Mononuclear cell (primary cell): Measurements from ENCODE around the gene PSAPL1. TPM values are rescaled to one million over a fixed set of nuclear protein-coding genes. Genes with fewer than 3 reads are reported as not detected.

Experiments used
- H3K27me3 ChIP-seq: 2 replicates; pipeline ENCODE4 v1.6.0; 2011; ENCODE audit warnings: low read length, control low read depth; ENCODE audit not compliant: insufficient read depth
- H3K4me1 ChIP-seq: 2 replicates; pipeline ENCODE4 v1.5.1; 2011; ENCODE audit warnings: mild to moderate bottlenecking, low read length, control low read depth; ENCODE audit not compliant: insufficient read depth
- H3K4me3 ChIP-seq: 2 replicates; pipeline ENCODE4 v1.5.1; 2011; ENCODE audit warnings: mild to moderate bottlenecking, low read length, moderate library complexity
- H3K9me3 ChIP-seq: 2 replicates; pipeline ENCODE4 v1.5.1; 2011; ENCODE audit warnings: low read depth, mild to moderate bottlenecking, control low read depth, low read length
- total RNA-seq: library from RNA; depleted of rRNA; stranded (reverse); fragments of >200 nt; gene quantifications from one replicate; pipeline ENCODE4 v1.2.3, GENCODE V29; 2012

The PSAPL1 gene
- total RNA-seq, 1 donor: not detected

- Histone ChIP-seq H3K9me3 (no peaks in the 10 kb centered on the region), H3K4me1 (no peaks in the 10 kb centered on the region), H3K27me3 (no peaks in the 10 kb centered on the region), H3K4me3 (no peak overlapping the region)
These were observed 42.0 kb downstream of the PSAPL1 start for GRCh38 chr4:7392438-7393421.

- Histone ChIP-seq H3K9me3 (no peaks in the 10 kb centered on the region), H3K4me3 (no peak overlapping the region), H3K4me1 (no peaks in the 10 kb centered on the region), H3K27me3 (no peaks in the 10 kb centered on the region)
These were observed 42.9 kb downstream of the PSAPL1 start for GRCh38 chr4:7391637-7392437.

- no peaks in the 10 kb centered on the region for H3K27me3 ChIP-seq
These were observed 43.7 kb downstream of the PSAPL1 start for GRCh38 chr4:7390906-7391636.

GRCh38 chr4:7390336-7390735 is 44.4 kb downstream of the PSAPL1 start:
- no peaks in the 10 kb centered on the region for H3K4me1 ChIP-seq
- no peaks in the 10 kb centered on the region for H3K27me3 ChIP-seq
- H3K9me3 ChIP-seq: no peaks in the 10 kb centered on the region
- H3K4me3 ChIP-seq: no peak overlapping the region

More at GRCh38 chr4:7390906-7391636, 43.7 kb downstream of the PSAPL1 start:
- Histone ChIP-seq H3K9me3 (no peaks in the 10 kb centered on the region), H3K4me1 (no peaks in the 10 kb centered on the region), H3K4me3 (no peak overlapping the region)

GRCh38 chr4:7389719-7390118 is 45.0 kb downstream of the PSAPL1 start:
- Histone ChIP-seq H3K27me3 (no peaks in the 10 kb centered on the region), H3K4me1 (no peaks in the 10 kb centered on the region), H3K9me3 (no peaks in the 10 kb centered on the region), H3K4me3 (no peak overlapping the region)

- Histone ChIP-seq H3K9me3 (no peaks in the 10 kb centered on the region), H3K4me1 (no peaks in the 10 kb centered on the region), H3K27me3 (no peaks in the 10 kb centered on the region), H3K4me3 (no peak overlapping the region)
These were observed 45.5 kb downstream of the PSAPL1 start for GRCh38 chr4:7389101-7389701.

GRCh38 chr4:7388627-7389026 is 46.1 kb downstream of the PSAPL1 start:
- H3K4me1 ChIP-seq: no peaks in the 10 kb centered on the region
- no peaks in the 10 kb centered on the region for H3K27me3 ChIP-seq
- H3K9me3 ChIP-seq: no peaks in the 10 kb centered on the region
- H3K4me3 ChIP-seq: no peak overlapping the region

- Histone ChIP-seq H3K4me3 (no peak overlapping the region), H3K4me1 (no peaks in the 10 kb centered on the region), H3K27me3 (no peaks in the 10 kb centered on the region), H3K9me3 (no peaks in the 10 kb centered on the region)
These were observed 46.8 kb downstream of the PSAPL1 start for GRCh38 chr4:7387925-7388324.

GRCh38 chr4:7384929-7385890 is 49.5 kb downstream of the PSAPL1 start:
- Histone ChIP-seq H3K4me3 (no peak overlapping the region), H3K4me1 (no peaks in the 10 kb centered on the region), H3K9me3 (no peaks in the 10 kb centered on the region), H3K27me3 (no peaks in the 10 kb centered on the region)

- no peak overlapping the region for H3K4me3 ChIP-seq
- no peaks in the 10 kb centered on the region for H3K27me3 ChIP-seq
- H3K4me1 ChIP-seq: no peaks in the 10 kb centered on the region
- no peaks in the 10 kb centered on the region for H3K9me3 ChIP-seq
These were observed 50.5 kb downstream of the PSAPL1 start for GRCh38 chr4:7384003-7384928.

- no peaks in the 10 kb centered on the region for H3K4me1 ChIP-seq
- no peaks in the 10 kb centered on the region for H3K27me3 ChIP-seq
- no peaks in the 10 kb centered on the region for H3K9me3 ChIP-seq
- H3K4me3 ChIP-seq: no peak overlapping the region
These were observed 51.5 kb downstream of the PSAPL1 start for GRCh38 chr4:7383266-7383665.

GRCh38 chr4:7382634-7383014 is 52.1 kb downstream of the PSAPL1 start:
- H3K9me3 ChIP-seq: no peaks in the 10 kb centered on the region
- H3K27me3 ChIP-seq: no peaks in the 10 kb centered on the region
- no peaks in the 10 kb centered on the region for H3K4me1 ChIP-seq
- no peak overlapping the region for H3K4me3 ChIP-seq
